Measurements from ENCODE around the gene TIGD6. TPM values are rescaled to one million over a fixed set of nuclear protein-coding genes. Genes with fewer than 3 reads are reported as not detected.

The TIGD6 gene
- total and polyA plus RNA-seq, 2 donors (not counting 3 experiments of a cell fraction or from before 2014, with no cell fraction given), result 3.6 to 5.4 TPM

GRCh38 chr5:149962601-149963300, 37.7 kb downstream of the TIGD6 start:
- H3K4me1 ChIP-seq (ENCODE audit: control insufficient read depth, extremely low read depth, insufficient read depth, low read length), result peaks cover 21% of the 10 kb centered on the region
- no peak overlapping the region for H3K4me3 ChIP-seq (replicated peaks in 1 of 3; ENCODE audit: insufficient read depth in 1 of 3, low read depth in 1 of 3, low read length in 3 of 3)
- H3K27ac ChIP-seq (ENCODE audit: insufficient read depth, low read depth, low read length), result no peak overlapping the region
- H3K9me1 ChIP-seq (replicated peaks; ENCODE audit: control insufficient read depth, extremely low read depth, insufficient read depth, low read length), result no peaks in the 10 kb centered on the region
- H3K9ac ChIP-seq (replicated peaks; ENCODE audit: extremely low read depth, insufficient read depth, low read length), result no peak overlapping the region
- H2AFZ ChIP-seq (ENCODE audit: low read depth, low read length), result no peak overlapping the region
- no peaks in the 10 kb centered on the region for H4K20me1 ChIP-seq (replicated peaks; ENCODE audit: control insufficient read depth, extremely low read depth, insufficient read depth, low read length)
- ChIA-PET POLR2A (no interaction called here), CTCF (interaction anchor here (0.9 to 13.6 kb wide), 24 partner anchors 8 to 326 kb away, joined by 3 to 421 read pairs (median 4); no protein-coding TSS in a partner anchor)
- no TSS peak for BruUV-seq (replicated peaks)
- dilution Hi-C loops (cut with MboI; ENCODE audit: extremely low pct_ligation_motif_present, low sequenced_read_pairs) (no loop called here), intact Hi-C loops (cut with micrococcal nuclease) (loop anchor here (1.0 kb wide), 4 partner anchors 28 to 256 kb away; no protein-coding TSS in a partner anchor)
- DNase-seq (ENCODE audit: low read depth, low spot score) (no peak), FAIRE-seq (no peak)
- H3K9me3 ChIP-seq (replicated peaks; ENCODE audit: control insufficient read depth, insufficient read depth, low read length), result no peaks in the 10 kb centered on the region
- TF ChIP-seq CTCF (IDR thresholded peaks at IDR 0.05; ENCODE audit: extremely low read depth in 1 of 2, insufficient read depth in 1 of 2, low read depth in 1 of 2, low read length in 2 of 2), result no peak
- TF ChIP-seq EZH2 (IDR thresholded peaks at IDR 0.05; ENCODE audit: borderline replicate concordance, low read depth, low read length, severe bottlenecking), result no peak
- no peak for TF ChIP-seq POLR2A (IDR thresholded peaks at IDR 0.05; ENCODE audit: low read depth, low read length)
- TF ChIP-seq FOS (IDR thresholded peaks at IDR 0.05; ENCODE audit: borderline replicate concordance, insufficient read depth, low read length), result no peak
- no peak for TF ChIP-seq POLR2AphosphoS5 (IDR thresholded peaks at IDR 0.05; ENCODE audit: insufficient read depth, low read depth, low read length)
- TF ChIP-seq GATA2 (IDR thresholded peaks at IDR 0.05; ENCODE audit: insufficient read depth, insufficient read length, low read depth, low read length), result no peak
- TF ChIP-seq JUN (IDR thresholded peaks at IDR 0.05; ENCODE audit: borderline replicate concordance, insufficient read depth, insufficient read length, low read depth), result no peak
- no peak for TF ChIP-seq MYC (IDR thresholded peaks at IDR 0.05; ENCODE audit: low read depth, low read length)
- TF ChIP-seq MAX (IDR thresholded peaks at IDR 0.05; ENCODE audit: insufficient read depth, insufficient read length), result no peak
- no peaks in the 10 kb centered on the region for H3K36me3 ChIP-seq (ENCODE audit: control insufficient read depth in 2 of 2, extremely low read depth in 1 of 2, insufficient read depth in 2 of 2, low read length in 2 of 2)
- no peaks in the 10 kb centered on the region for H3K27me3 ChIP-seq (ENCODE audit: control insufficient read depth in 2 of 2, insufficient read depth in 2 of 2, low read length in 2 of 2)
- no peaks in the 10 kb centered on the region for H3K79me2 ChIP-seq (ENCODE audit: control insufficient read depth, insufficient read depth, low read length)
- H3K4me2 ChIP-seq (ENCODE audit: insufficient read depth, low read length), result no peak overlapping the region
